Suppressor macrophage (primary cell): Measurements from ENCODE around the gene USH2A.
A peak's percentile ranks its signal among the peaks of the same experiment; 100 is the strongest.

Experiments used
- DNase-seq, 4 experiments: peaks; one replicate each; pipeline ENCODE4 v3.0.0-alpha.2; 2020 to 2022

The USH2A gene

GRCh38 chr1:215923129-215923824 lies 500.0 kb downstream of the USH2A start:
- no peak for DNase-seq

GRCh38 chr1:215911406-215911968 lies 511.8 kb downstream of the USH2A start:
- no peak for DNase-seq

- DNase-seq, result no peak
Observed at GRCh38 chr1:215905493-215906115, 517.6 kb downstream of the USH2A start.

GRCh38 chr1:215900684-215901083 lies 522.6 kb downstream of the USH2A start:
- no peak for DNase-seq

GRCh38 chr1:215899901-215900300 lies 523.3 kb downstream of the USH2A start:
- DNase-seq, result no peak

- DNase-seq, result no peak
Observed at GRCh38 chr1:215895893-215896292, 527.4 kb downstream of the USH2A start.

- peak in 2 of 4 experiments; percentile 1 to 3 for DNase-seq
Observed at GRCh38 chr1:215895276-215895675, 528.0 kb downstream of the USH2A start.

GRCh38 chr1:215894617-215895016 lies 528.6 kb downstream of the USH2A start:
- no peak for DNase-seq

- DNase-seq, result no peak
Observed at GRCh38 chr1:215891266-215892057, 531.8 kb downstream of the USH2A start.

GRCh38 chr1:215890438-215890837 lies 532.8 kb downstream of the USH2A start:
- no peak for DNase-seq

GRCh38 chr1:215889871-215890270 lies 533.4 kb downstream of the USH2A start:
- DNase-seq, result no peak

- DNase-seq, result no peak
Observed at GRCh38 chr1:215888159-215888558, 535.1 kb downstream of the USH2A start.

- no peak for DNase-seq
Observed at GRCh38 chr1:215887627-215888026, 535.6 kb downstream of the USH2A start.

GRCh38 chr1:215883004-215883403 lies 540.2 kb downstream of the USH2A start:
- DNase-seq, result no peak

- DNase-seq, result no peak
Observed at GRCh38 chr1:215878843-215879242, 544.4 kb downstream of the USH2A start.

- DNase-seq, result no peak
Observed at GRCh38 chr1:215878128-215878527, 545.1 kb downstream of the USH2A start.

GRCh38 chr1:215877452-215877951 lies 545.7 kb downstream of the USH2A start:
- no peak for DNase-seq

- DNase-seq, result no peak
Observed at GRCh38 chr1:215875712-215876111, 547.5 kb downstream of the USH2A start.

- DNase-seq, result no peak
Observed at GRCh38 chr1:215875236-215875635, 548.0 kb downstream of the USH2A start.

- no peak for DNase-seq
Observed at GRCh38 chr1:215872658-215873057, 550.6 kb downstream of the USH2A start.

- DNase-seq, result no peak
Observed at GRCh38 chr1:215868500-215868899, 554.7 kb downstream of the USH2A start.

GRCh38 chr1:215865060-215865459 lies 558.2 kb downstream of the USH2A start:
- DNase-seq, result no peak

- DNase-seq, result no peak
Observed at GRCh38 chr1:215863796-215864195, 559.5 kb downstream of the USH2A start.
